Ramos (cell line): ENCODE data around the gene MORN1.

ENCODE experiments used
- in situ Hi-C: fragments of 300-500 bp; cut with MboI; formaldehyde crosslinking; loops from one replicate; pipeline ENCODE4 v1.14.3; 2022; ENCODE audit warnings: low sequenced_read_pairs; ENCODE audit not compliant: unreplicated experiment

The MORN1 gene

GRCh38 chr1:2358072-2358471 lies 33.3 kb downstream of the MORN1 start:
- in situ Hi-C loops: no loop called here

- in situ Hi-C loops: no loop called here
Measured at GRCh38 chr1:2356911-2357845, 34.2 kb downstream of the MORN1 start.

GRCh38 chr1:2356401-2356800 lies 35.0 kb downstream of the MORN1 start:
- in situ Hi-C loops: no loop called here

GRCh38 chr1:2355373-2356261 lies 35.7 kb downstream of the MORN1 start:
- in situ Hi-C loops: no loop called here

DNA sequence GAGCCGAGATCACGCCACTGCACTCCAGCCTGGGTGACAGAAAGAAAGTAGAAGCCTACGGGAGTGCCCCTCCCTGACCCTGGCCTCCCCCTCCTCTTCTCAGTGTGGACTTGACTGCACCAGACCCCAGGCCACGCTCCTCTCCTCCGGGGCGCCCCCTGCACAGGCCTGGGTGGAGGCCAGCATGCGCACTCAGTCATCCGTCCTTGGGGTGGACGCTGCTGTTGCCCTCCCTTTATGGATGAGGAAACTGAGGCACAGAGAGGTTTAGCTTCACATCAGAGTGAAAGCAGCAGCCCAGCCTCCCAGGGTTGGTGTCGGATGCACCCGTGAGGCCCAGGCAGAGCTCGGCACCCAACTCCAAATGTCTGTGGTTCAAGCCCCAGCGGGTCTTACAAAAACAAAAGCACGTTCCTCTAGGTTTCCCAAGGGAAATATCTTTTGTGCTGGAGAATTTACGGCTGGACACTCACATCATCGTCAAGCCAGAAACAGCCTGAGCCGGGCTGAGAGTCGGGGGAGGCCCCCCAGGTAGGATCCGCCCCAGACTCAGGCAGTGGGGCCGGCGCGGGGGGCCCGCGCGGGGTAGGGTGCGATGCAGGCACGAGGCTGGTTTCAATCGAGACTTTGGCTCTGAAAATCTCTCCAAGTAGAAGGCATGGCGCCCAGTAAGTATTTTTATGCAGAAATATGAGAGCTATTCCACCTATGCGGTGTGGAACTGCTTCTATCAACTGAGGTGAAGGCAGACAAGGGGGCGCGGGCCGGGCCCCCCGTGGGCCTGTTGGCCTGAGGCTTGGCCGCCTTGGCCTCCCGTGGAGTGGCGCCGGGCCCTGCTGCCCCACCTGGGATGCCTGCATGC lies 36.6 kb downstream of the MORN1 start:
- in situ Hi-C loops: no loop called here

GRCh38 chr1:2353551-2354438 lies 37.6 kb downstream of the MORN1 start:
- in situ Hi-C loops: no loop called here

DNA sequence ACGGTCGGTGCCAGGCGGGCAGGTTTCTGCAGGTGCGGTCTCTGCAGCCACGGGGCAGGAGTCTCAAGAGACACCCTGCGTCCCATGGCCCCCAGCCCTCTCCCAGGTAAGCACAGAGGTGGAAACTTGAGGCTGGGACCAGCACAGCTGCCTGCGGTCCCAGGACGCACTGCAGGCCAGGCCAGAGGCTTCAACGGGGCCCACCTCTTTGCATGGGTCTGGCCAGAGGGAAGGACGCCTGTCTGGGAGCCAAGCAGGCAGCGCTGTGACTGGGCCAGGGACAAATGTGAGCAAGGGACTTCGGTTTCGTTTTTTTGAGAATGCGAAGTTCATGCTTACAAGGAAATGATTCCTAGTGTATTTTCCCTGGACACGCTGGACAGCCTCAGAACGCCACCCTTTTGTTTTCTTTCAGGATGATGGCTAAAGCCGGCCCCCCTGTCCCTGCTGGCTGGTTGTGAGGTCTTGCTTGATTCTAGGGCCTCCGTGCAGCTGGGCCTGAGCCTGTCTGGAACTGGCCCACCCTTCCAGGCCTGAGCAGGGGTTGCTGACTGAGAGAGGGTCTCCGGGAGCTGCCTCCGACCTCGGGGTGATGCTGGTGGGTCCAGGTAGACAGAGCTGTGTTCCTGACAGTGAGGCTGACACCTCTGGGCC lies 38.3 kb downstream of the MORN1 start:
- in situ Hi-C loops: no loop called here

GRCh38 chr1:2352341-2352896 lies 38.9 kb downstream of the MORN1 start:
- in situ Hi-C loops: no loop called here

DNA sequence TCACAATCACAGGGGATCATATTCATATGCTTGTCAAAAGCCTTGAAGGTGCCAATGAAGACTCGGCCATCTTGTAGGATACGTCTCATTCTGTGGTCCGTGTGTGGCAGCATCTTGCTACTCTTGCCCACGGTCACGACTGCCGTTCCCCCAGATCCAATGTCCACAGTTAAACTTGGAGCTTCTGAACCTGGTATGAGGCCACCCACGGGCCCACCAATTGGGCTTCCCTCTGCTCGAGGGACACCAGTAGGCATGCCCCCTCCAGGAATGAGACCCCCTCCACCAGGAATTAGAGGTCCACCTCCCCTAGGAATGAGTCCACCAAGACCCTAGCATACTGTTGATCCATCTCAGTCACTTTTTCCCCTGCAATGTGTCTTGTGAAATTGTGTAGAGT lies 39.6 kb downstream of the MORN1 start:
- in situ Hi-C loops: no loop called here

GRCh38 chr1:2350911-2351655 lies 40.3 kb downstream of the MORN1 start:
- in situ Hi-C loops: no loop called here

GRCh38 chr1:2350501-2350900 lies 40.9 kb downstream of the MORN1 start:
- in situ Hi-C loops: no loop called here

DNA sequence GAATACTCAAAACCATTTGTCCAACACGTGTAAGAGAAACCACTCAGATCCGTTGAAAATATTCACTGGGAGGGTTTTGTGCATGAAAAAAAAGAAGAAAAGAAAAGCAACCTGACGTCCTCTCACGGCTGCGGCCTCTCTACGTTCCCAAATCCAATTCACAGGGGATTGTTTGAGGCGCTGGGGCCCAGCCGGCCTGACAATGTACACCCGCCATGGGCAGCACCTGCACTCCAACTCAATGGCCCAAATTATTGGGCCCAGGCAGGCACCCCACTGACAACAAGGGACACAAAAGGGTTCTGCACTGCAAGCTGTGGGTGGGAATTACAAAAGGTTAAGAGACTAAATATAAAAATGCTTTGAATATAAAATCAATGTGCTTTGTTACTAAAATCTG lies 41.5 kb downstream of the MORN1 start:
- in situ Hi-C loops: no loop called here

DNA sequence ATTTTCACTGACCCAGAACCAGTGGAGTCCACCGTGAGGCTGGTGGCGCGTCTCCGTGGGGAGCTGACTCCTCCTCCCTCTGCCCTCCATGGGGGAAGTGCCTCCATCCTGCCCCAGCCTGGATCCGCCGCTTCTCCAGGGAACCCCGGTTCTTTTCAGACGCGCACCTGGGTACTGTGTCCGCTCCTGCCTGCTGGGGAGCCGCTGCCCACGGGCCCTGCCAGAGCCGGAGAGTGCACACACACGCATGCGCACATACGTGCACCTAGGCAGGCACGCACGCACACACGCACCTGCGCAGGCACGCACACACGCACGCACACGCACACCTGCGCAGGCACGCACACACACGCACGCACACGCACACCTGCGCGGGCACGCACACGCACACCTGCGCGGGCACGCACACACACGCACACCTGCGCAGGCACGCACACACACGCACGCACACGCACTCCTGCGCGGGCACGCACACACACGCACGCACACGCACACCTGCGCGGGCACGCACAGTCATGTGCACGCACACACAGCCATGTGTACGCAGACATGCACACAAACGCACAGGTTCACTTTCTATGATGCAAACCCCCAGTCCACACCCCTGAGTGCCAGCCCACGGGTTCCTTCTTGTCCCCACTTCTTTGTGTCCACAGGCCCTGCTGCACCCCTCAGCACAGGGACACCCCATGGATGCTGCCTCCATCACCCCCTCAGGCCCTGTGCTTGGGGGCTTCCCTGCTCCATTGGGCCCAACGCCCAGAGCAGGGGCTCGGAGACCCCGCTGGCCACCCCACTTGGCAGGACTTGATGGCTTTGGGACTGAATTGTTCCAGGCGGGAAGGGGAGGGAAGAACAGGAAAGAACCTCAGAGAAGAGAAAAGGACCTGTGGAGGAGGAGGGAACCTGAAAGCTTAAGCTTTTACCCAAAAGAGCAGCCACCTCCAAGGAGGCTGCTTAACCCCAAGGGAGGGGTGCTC lies 42.7 kb downstream of the MORN1 start:
- in situ Hi-C loops: no loop called here

GRCh38 chr1:2347896-2348295 lies 43.5 kb downstream of the MORN1 start:
- in situ Hi-C loops: no loop called here

DNA sequence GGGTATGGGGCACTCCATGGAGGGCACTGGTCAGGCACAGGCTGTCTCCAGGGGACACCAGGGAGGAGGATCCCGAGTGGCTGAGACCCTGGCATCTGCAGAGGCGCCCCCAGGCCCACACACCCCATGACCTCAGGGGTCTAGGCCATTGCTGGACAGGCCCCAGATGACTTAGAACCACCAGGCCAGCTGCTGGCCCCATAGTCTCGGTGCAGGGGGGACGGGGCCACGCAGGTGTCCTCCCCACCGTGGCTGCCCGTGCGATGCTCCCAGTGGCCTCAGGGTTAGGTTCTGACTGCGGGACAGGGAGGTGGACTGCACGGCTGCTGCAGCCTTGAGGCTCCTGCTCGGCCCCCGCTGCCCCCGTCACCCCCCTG lies 44.0 kb downstream of the MORN1 start:
- in situ Hi-C loops: no loop called here

DNA sequence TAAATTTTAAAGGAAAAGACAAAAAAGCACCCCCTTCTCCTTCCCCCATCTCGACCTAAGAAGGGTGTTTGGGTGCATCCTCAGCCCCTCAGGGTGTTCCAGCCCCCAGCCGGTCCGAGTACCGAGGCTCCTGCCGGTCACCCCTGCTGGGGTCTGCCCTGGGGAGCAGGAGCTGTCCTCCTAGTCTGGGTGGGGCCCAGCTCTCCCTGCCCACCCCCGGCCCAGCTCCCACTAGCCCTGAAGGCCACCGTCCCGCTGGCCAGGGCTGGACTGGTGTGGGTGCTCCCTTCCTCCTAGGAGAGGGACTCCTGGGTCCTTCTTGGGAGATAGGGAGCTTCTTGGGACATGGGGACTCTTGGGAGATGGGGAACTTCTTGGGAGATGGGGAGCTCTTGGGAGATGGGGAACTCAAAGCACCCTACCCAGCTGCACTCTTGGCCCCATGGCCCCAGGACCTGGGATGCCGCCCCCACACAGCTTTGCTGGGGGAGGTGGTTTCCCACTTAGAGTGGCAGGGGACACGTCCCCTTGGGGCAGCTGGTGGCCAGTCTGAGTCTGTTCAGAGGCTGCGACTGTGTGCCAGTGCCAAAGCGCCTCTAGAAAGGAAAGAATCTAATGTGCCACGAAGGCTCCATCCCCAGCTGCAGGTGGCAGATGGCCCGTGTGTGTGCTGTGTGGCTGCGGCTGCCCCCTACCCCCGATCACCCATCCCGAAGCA lies 44.5 kb downstream of the MORN1 start:
- in situ Hi-C loops: no loop called here
